Activated CD8-positive, alpha-beta memory T cell treated with anti-CD3 and anti-CD28 coated beads, Interleukin-2, amount 50 U/mL, for 1 hour (primary cell): ENCODE results near the gene SCAPER.
"Not testable (repeated sequence)": the region's sequence is repeated elsewhere in the genome, so short reads cannot be mapped to it uniquely, and the experiment has no call there.

Experiments used
- DNase-seq: peaks from one replicate; pipeline ENCODE4 v3.0.0-alpha.2; 2020; ENCODE audit errors: extremely low read depth

SCAPER gene

DNA sequence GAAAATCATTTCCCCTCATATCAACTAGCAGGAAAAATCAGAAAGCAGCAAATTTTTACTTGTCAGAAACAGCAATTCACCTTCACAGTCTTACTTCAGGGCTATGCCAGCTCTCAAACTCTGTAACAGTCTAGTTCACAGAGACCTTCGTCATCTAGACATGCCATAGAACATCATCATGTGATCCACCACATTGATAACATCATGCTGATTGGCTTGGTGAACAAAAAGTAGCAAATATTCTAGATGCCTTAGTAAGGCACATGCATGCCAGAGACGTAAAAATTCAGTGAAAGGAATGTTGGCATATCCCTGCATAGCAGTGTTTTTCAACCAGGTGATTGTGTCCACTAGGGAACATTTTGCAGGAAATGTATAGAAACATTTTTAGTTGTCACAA is 8.6 kb upstream of the SCAPER start:
- no peak for DNase-seq

GRCh38 chr15:76912430-76912829 is 7.3 kb upstream of the SCAPER start:
- DNase-seq, result no peak

GRCh38 chr15:76905855-76906254 is 715 bp upstream of the SCAPER start:
- DNase-seq, result no peak

- DNase-seq, result no peak
These were observed 603 bp downstream of the SCAPER start for GRCh38 chr15:76904461-76905012.

DNA sequence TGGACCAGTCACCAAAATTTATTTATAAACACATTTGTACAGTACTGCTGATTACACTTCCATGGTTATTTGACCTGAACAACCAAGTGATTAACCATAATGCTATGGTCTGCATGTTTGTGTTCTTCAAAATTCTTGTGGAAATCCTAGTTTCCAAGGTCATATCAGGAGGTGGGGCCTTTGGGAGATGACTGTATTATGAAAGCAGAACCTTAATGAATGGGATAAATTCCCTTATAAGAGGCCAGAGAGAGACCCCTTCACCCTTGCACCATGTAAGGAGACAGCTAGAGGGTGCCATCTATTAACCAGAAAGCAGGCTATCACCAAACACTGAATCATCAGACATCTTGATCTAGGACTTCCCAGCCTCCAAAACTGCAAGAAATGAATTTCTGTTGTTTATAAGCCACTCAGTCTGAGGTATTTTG is 1.9 kb downstream of the SCAPER start:
- DNase-seq, result no peak

GRCh38 chr15:76901965-76902364 is 3.2 kb downstream of the SCAPER start:
- DNase-seq, result no peak

- not testable (repeated sequence) for DNase-seq
These were observed 5.2 kb downstream of the SCAPER start for GRCh38 chr15:76899931-76900310.

- not testable (repeated sequence) for DNase-seq
These were observed 5.8 kb downstream of the SCAPER start for GRCh38 chr15:76899176-76899930.

- DNase-seq, result no peak
These were observed 7.0 kb downstream of the SCAPER start for GRCh38 chr15:76898102-76898501.

DNA sequence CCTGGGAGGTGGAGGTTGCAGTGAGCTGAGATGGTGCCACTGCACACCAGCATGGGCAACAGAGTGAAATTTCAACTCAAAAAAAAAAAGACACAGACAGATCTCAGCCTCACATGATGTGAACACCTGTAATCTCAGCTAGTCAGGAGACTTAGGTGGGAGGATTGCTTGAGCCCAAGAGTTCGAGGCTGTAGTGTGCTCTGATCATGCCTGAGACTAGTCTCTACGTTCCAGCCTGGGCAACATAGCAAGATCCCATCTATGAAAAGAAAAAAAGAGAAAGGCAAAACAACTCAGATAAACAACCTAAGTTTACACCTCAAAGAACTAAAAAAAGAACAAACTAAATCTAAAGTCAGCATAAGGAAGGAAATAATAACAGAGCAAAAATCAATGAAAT is 11.0 kb downstream of the SCAPER start:
- no peak for DNase-seq

DNA sequence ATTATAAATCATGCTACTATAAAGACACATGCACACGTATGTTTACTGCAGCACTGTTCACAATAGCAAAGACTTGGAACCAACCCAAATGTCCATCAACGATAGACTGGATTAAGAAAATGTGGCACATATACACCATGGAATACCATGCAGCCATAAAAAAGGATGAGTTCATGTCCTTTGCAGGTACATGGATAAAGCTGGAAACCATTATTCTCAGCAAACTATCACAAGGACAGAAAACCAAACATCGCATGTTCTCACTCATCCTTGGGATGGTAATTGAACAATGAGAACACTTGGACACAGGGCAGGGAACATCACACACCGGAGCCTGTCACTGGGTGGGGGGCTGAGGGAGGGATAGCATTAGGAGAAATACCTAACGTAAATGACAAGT is 12.3 kb downstream of the SCAPER start:
- not testable (repeated sequence) for DNase-seq

DNA sequence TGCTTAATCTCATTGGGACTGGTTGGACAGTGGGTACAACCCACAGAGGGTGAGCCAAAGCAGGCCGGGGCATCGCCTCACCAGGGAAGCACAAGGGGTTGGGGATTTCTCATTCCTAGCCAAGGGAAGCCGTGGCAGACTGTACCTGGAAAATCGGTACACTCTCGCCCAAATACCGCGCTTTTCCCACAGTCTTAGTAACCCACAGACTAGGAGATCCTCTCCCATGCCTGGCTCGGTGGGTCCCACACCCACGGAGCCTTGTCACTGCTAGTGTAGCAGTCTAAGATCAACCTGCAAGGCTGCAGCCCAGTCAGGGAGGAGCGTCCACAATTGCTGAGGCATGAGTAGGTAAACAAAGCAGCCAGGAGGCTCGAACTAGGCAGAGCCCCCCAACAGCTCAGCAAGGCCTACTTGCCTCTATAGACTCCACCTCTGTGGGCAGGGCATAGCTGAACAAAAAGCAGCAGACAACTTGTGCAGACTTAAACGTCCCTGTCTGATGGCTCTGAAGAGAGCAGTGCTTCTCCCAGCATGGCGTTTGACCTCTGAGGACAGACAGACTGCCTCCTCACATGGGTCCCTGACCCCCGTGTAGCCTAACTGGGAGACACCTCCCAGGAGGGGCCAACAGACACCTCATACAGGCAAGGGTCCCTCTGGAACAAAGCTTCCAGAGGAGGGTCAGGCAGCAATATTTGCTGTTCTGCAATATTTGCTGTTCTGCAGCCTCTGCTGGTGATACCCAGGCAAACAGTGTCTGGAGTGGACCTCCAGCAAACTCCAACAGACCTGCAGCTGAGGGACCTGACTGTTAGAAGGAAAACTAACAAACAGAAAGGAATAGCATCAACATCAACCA is 17.6 kb downstream of the SCAPER start:
- not testable (repeated sequence) for DNase-seq

DNA sequence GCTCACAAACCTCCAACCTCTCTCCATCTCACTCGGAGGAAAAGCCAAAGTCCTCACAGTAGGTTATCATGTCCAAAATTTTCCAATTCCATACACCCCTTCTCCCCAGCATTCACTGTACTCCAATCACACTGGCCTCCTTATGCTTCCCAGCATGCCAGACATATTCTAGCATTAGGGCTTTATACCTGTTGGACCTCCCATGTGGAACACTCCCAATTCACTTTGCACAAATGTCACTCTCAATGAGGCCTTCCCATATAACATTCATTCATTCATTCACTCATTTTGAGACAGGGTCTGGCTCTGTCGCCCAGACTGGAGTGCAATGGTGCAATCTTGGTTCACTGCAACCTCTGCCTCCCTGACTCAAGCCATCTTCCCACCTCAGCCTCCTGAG is 19.9 kb downstream of the SCAPER start:
- no peak for DNase-seq

- DNase-seq, result no peak
These were observed 29.2 kb downstream of the SCAPER start for GRCh38 chr15:76875911-76876310.

GRCh38 chr15:76873066-76873465 is 32.1 kb downstream of the SCAPER start:
- DNase-seq, result not testable (repeated sequence)

- DNase-seq, result no peak
These were observed 33.2 kb downstream of the SCAPER start for GRCh38 chr15:76871930-76872329.

DNA sequence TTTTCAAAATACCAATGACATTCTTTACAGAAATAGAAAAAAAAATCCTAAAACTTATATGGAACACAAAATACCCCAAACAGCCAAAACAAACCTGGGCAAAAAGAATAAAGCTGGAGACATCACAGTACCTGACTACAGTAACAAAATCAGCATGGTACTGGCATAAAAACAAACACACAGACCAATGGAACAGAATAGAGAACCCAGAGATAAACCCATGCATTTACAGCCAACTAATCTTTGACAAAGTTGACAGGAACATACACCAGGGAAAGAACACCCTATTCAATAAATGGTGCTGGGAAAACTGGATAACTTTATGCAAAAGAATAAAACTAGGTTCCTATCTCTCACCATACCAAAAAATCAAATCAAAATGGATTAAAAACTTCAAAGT is 36.4 kb downstream of the SCAPER start:
- DNase-seq, result no peak

GRCh38 chr15:76866716-76867321 is 38.3 kb downstream of the SCAPER start:
- no peak for DNase-seq

DNA sequence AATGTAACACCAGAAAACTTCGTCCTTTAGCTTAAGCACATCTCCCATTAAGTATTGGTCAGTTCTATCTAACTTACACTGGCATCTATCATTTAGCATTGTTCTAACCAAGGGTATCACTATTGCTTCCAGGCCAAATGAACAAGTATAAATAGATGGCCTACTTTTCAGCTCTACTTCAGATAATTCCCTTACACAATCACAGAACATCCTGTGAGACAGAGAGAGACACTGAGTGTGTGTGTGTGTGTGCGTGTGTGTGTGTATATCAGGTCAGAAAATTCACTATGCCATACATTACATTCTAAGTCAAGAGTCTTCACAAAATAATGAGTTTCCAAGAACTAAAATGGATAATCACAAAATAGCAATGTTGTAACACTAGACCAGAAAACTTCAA is 39.1 kb downstream of the SCAPER start:
- DNase-seq, result no peak

DNA sequence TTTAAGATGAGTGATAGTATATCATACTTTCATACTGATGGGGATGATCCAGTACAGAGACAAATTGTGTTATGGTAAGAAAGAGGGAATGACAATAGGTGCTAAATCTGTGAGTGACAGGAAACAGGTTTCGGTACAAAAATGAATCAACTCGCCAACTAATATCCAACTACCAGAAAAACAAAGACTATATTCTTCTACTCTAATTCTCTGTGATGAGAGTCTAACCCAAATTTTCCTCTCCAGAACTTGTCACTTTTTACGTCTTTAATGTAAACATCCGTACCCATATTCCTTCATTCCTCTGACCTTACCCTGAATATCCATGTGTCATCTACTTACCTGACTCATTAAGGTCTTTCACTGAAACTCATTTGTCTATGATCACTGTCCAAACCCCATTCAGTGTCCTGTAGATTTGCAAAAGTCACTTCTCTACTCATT is 39.6 kb downstream of the SCAPER start:
- no peak for DNase-seq

DNA sequence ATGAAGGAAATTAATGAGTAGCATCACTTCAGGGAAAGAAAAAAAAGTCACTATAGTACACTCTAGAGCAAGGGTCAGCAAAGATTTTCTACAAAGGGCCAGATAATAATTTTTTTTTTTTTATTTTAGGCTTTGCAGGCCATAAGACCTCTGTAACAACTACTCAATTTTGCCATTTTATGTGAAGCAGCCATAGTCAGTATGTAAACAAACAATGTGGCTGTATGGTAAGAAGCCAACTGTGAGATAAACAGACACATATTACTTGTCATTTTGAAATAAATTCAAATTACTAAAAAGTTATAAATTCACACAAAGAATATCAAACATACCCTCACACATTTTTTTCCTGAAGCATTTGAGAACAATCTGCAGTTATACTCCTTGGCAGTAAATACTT is 40.6 kb downstream of the SCAPER start:
- DNase-seq, result no peak

DNA sequence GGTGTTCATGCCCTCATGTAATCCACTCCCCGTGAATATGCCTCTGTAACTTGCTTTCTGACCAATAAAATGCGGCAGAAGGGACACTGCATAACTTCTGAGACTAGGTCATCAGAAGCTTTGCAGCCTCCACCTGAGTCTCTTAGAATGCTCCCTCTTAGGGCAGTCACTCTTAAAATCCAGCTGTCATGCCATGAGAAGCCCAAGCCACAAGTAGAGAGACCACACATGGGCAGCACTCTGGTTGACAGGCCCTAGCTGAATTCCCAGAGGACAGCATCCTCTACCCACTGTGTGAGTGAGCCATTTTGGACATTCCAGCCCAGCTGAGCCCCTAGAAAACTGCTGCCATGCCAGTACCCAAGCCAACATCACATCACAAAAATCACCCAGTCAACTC is 41.4 kb downstream of the SCAPER start:
- no peak for DNase-seq
